Kidney glomerular epithelial cell (primary cell): Measurements from ENCODE around the gene CNTNAP5.
A peak's percentile ranks its signal among the peaks of the same experiment; 100 is the strongest.

ENCODE experiments used
- DNase-seq: peaks from one replicate; lab custom pipeline; 2025; lab: John Stamatoyannopoulos, UW

CNTNAP5 gene

DNA sequence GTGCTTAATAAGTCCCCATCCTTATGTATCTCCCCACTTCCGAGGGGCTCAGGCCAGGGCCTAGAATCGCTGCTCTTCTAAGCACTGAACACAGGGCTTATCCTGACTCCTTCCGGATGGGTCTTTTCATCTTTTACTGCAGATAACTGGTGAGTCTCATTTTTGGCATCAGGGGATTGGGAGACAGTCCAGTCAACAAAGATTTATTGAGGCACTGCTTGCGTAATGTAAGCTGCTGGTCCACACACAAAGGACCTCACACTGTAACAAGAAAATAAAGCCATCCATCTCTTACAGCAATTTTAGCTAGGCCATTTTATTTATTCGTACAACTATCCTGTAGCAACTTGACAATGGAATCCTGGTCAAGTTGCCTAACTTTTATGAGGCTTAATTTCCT is 600.5 kb downstream of the CNTNAP5 start:
- DNase-seq: no peak

GRCh38 chr2:124626993-124627392 is 601.9 kb downstream of the CNTNAP5 start:
- no peak for DNase-seq

DNA sequence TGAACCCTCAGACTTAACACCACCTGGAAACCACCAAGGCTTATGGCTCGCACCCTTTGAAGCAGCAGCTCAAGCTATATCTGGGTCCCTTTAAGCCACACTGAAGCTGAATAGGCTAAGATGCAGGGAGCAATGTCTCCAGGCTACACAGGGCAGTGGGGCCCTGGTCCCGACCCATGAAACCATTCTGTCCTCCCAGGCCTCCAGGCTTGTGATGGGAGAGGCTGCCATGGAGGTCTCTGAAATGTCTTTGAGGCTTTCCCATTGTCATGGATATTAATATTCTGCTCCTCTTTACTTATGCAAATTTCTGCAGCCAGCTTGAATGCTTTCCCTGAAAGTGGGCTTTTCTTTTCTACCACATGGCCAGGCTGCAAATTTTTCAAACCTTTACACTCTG is 608.7 kb downstream of the CNTNAP5 start:
- no peak for DNase-seq

GRCh38 chr2:124639524-124639923 is 614.4 kb downstream of the CNTNAP5 start:
- DNase-seq: no peak

- DNase-seq: no peak
These were observed 615.2 kb downstream of the CNTNAP5 start for GRCh38 chr2:124640221-124640750.

- no peak for DNase-seq
These were observed 621.2 kb downstream of the CNTNAP5 start for GRCh38 chr2:124646166-124646815.

DNA sequence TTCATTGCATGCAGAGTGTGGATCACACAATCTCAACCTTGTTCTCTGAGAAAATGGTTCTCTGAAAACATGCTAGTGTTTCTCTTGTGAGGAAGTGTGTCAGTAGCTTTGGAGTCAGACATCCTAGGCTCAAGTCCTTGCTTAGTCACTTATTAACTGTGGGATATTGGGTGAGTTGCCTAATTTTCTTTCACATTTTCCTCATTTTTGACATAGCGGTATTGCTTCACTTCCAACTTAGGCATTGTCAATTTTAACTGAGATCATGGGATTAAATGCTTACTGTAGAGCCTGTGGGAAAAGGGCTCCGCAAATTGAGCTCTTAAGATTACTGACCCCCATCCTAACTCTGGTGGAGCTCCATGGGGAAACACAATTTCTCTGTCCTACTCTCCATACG is 622.2 kb downstream of the CNTNAP5 start:
- DNase-seq: peak; percentile 2

GRCh38 chr2:124647663-124648062 is 622.6 kb downstream of the CNTNAP5 start:
- DNase-seq: no peak

DNA sequence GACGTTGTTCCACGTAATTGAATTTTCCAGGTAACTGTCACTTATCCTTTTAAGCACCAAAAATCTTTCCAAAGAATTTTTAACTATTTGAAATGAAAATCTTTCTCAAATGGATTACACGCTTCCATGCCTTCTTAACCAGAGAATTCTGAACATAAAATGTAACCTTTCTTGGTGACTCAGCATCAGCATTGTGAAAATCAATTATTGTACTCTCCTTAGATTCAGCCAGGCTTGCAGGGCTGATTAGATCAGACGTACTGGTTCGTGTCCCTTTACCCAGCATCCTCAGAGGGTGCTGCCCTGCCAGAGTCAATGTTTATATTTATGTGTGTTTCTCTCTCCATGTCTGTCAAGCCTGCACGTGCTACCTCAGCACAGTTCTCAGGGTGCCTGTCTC is 623.9 kb downstream of the CNTNAP5 start:
- peak; percentile 20 for DNase-seq

GRCh38 chr2:124652099-124652498 is 627.0 kb downstream of the CNTNAP5 start:
- no peak for DNase-seq

DNA sequence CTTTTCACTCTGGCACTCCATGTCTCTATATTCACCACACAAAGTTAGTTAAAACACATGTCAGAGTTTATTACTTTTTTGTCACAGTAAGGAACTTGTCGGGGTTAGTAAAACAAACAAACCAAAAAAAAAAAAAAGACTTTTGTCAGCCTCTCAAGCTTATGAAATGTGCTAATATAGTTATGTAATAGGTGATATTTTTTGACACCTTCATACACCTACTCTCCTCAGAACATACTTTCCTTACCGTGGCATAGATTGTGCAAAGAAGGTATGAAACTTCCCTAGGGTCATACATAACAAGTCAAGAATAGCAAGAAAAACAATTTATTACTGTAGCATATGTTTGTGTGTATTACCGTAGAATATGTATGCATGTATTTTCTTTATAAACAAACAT is 633.3 kb downstream of the CNTNAP5 start:
- no peak for DNase-seq

DNA sequence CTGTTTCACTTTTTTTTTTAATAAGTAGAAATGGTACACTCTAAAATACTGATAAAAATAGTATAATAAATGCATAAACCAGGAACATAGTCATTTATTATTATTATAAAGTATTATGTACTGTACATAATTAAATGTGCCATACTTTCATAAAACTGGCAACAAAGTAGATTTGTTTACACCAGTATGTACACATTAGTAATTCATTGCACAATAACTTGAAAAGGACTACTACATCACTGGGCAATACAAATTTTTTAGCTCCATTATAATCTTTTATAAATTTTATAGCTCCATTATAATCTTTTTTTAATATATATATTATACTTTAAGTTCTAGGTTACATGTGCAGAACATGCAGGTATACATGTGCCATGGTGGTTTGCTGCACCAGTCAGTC is 636.5 kb downstream of the CNTNAP5 start:
- no peak for DNase-seq

DNA sequence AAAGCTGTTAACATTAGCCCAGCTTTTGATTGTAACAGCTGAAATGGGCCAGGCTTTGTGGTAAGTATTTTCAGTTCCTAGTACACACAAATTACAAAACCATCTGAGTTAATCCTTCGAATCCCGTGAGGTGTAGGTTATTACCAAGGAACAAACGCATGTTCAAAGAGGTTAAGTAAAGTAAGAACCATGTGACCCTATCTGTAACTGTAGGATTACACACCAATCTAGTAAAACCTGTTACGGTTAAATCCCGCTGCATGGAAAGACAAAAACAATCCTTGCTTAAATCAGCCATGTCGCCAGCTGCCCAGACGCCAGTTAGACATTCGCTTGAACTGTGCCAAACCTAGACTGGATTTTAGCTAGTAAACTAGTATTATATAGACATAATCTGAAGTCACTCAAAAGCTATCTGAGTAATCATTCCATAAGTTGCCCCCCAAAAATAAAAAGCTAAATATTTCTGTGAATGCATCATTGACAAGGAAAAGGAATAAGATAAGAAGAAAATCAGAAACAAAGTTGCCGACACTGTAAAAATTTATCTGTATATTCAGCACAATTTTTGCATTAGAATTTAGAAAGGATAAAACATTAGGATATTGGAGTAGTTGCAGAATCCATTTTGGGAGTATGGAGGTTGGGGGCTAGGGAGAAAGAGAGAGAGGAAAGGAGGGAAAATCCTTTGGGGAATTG is 638.0 kb downstream of the CNTNAP5 start:
- DNase-seq: no peak

GRCh38 chr2:124663645-124663997 is 638.5 kb downstream of the CNTNAP5 start:
- DNase-seq: no peak

- DNase-seq: no peak
These were observed 639.3 kb downstream of the CNTNAP5 start for GRCh38 chr2:124664363-124664762.

DNA sequence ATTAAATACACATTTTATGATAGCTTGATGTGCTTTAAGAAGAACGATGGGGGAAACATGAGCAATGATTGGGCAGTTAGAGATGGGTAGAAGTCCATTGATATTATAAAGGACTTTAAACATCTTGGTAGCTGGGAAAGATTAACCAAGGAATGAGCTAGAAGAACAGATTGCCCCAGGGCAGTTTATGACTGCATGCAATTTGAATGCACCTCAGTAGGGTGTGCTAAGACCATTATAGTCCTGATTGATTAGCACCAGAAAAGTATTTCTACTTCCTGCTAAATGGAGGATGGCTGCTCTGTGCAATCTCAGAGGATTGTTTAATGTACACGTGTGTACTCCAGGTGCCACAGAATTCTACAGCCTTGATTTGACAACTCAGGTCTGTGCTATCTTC is 641.9 kb downstream of the CNTNAP5 start:
- no peak for DNase-seq

- no peak for DNase-seq
These were observed 643.1 kb downstream of the CNTNAP5 start for GRCh38 chr2:124668161-124668560.

DNA sequence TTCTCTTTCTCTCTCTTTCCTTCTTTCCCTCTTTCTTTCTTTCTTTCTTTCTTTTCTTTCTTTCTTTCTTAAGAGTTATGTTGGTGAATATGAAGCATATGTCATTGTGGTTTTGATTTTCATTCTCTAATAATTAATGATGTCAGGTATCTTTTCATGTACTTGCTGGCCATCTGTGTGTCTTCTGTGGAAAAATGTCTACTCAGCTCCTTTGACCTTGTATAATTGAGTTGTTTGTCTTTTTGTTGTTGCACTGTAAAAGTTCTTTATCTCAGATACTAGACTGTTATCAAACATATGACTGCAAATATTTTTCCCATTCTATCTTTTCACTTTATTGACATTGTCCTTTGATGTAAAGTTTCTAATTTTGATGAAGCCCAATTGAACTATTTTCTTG is 645.1 kb downstream of the CNTNAP5 start:
- DNase-seq: no peak

GRCh38 chr2:124678043-124678442 is 653.0 kb downstream of the CNTNAP5 start:
- peak; percentile 14 for DNase-seq

GRCh38 chr2:124683536-124684428 is 658.7 kb downstream of the CNTNAP5 start:
- peak; percentile 7 for DNase-seq

GRCh38 chr2:124689348-124689747 is 664.3 kb downstream of the CNTNAP5 start:
- no peak for DNase-seq

- no peak for DNase-seq
These were observed 667.1 kb downstream of the CNTNAP5 start for GRCh38 chr2:124692216-124692615.

DNA sequence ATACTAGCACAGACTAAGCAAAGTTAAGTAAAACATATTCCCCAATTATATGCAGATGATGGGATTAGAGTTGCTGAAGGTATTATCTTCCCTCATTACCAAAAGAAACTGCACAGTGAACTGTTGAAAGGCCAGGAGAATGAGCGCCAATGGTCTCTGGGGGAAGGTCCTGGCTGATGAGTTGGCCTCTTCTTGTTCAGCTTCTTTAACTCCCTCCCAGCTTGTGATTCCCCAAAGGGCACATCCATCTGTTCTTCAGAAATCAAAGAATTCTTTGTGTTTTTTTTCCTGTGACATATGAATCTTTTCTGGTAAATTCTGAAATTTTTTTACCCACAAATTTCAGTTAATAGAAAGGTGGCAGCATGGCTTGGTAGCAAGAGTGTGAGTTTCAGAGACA is 667.6 kb downstream of the CNTNAP5 start:
- DNase-seq: no peak
